ENCODE data around the gene STK24. TPM values are rescaled to one million over a fixed set of nuclear protein-coding genes. Genes with fewer than 3 reads are reported as not detected.

The STK24 gene
- total RNA-seq, 6 donors from 2014 or later: 51.3 to 89.8 (median 78.6) TPM

DNA sequence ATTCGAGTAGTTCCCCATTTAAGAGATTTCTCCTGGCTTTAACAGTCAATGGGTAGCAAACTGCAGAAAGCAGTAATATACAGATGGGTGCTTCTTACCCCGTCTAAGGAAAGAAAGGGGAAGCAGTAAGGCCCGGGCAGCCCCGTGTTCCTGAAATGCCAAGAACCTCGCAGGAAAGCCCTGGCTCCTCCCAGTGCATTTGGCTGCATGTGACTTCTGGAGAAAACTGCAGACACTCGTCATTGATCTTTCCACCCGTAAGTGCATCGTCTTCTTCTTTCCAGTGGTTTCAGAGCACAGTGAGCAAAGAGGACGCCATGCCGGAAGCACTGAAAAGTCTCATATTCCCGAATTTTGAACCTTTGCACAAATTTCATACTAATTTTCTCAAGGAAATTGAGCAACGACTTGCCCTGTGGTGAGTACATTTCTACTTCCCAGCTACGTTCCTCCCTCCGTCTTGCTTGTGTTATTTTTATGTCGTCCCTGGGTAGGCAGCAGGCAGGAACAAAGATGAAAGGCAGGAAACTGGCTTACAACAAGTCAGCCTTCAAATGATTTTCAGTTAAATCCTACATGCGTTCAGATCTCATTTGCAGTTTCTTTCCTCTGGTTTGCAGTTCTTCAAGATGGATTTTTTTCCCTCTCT lies 165.2 kb downstream of the STK24 start:
- peak overlapping the region in 3 of 4 donors; percentile 24 to 41 (median 38) for H3K27ac ChIP-seq
- WGBS, 2 donors: 31 to 50% methylated on average over 14 to 16 of the region's 16 CpGs
- TF ChIP-seq POLR2AphosphoS5 (IDR thresholded peaks at IDR 0.05) (no peak), POLR2A (IDR thresholded peaks at IDR 0.05) (peak in 1 of 4 donors; percentile 60), EP300 (IDR thresholded peaks at IDR 0.05) (no peak)
- H3K4me3 ChIP-seq: peak overlapping the region in 3 of 4 donors; percentile 2 to 36 (median 8)
- no peaks in the 10 kb centered on the region for H3K36me3 ChIP-seq
- peak in 1 of 2 donors; percentile 68 for DNase-seq
- H3K9me3 ChIP-seq: no peaks in the 10 kb centered on the region
- peaks cover 0 to 13% (median 9%) of the 10 kb centered on the region in 4 donors for H3K4me1 ChIP-seq
- no peaks in the 10 kb centered on the region for H3K27me3 ChIP-seq
- peak; percentile 50 to 82 for ATAC-seq (ENCODE audit: low FRiP score in 2 of 2)

DNA sequence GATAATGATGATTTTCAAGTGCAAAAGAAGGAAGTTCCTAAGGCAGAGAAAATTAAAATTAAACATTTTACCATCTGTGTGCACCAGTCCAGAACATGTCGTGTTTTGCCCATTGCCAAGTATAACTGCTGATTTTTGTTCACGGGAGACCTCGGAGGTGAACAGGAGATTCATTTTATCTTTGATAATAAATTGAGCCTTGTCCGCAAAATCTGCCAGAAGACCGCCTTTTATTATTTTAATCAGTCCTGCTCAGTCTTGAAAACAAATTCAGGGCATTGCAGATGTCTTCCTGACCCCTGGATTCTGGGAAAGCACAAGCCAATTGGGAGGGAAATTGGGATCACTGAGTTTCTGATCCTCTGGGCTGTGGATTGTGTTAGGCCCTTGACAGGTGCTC lies 165.9 kb downstream of the STK24 start:
- Histone ChIP-seq H3K27ac (peak overlapping the region in 2 of 4 donors; percentile 24 to 38), H3K4me3 (no peak overlapping the region), H3K27me3 (no peaks in the 10 kb centered on the region), H3K9me3 (no peaks in the 10 kb centered on the region), H3K36me3 (no peaks in the 10 kb centered on the region), H3K4me1 (peaks cover 0 to 13% (median 10%) of the 10 kb centered on the region in 4 donors)
- TF ChIP-seq EP300 (IDR thresholded peaks at IDR 0.05): no peak
- TF ChIP-seq CTCF (IDR thresholded peaks at IDR 0.05): no peak
- no peak for TF ChIP-seq POLR2A (IDR thresholded peaks at IDR 0.05)
- no peak for TF ChIP-seq POLR2AphosphoS5 (IDR thresholded peaks at IDR 0.05)
- WGBS, 2 donors: 91 to 95% methylated on average over 5 of the region's 5 CpGs
- ATAC-seq (ENCODE audit: low FRiP score in 2 of 2) (no peak), DNase-seq (no peak)

DNA sequence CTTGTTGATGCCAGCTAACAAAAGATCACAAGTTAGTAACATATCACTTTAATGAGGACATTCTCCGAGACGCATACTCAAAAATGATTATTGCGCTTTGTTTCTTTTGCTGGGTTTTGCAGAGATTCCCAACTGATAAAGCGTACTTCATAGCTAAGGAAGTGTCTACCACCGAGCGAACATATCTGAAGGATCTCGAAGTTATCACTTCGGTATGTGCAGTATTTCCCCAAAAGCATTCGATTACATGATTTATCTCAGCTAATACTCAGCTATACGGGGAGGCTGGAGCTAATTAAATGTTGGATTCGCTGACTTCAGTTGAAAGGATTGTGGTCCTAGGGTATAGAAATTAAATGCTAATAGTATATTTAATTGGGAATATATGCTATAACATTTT lies 166.3 kb downstream of the STK24 start:
- Histone ChIP-seq H3K27me3 (no peaks in the 10 kb centered on the region), H3K36me3 (no peaks in the 10 kb centered on the region), H3K27ac (no peak overlapping the region), H3K4me1 (peaks cover 0 to 13% (median 9%) of the 10 kb centered on the region in 4 donors), H3K9me3 (no peaks in the 10 kb centered on the region), H3K4me3 (no peak overlapping the region)
- ATAC-seq (ENCODE audit: low FRiP score in 2 of 2): no peak
- no peak for DNase-seq
- TF ChIP-seq POLR2A (IDR thresholded peaks at IDR 0.05) (no peak), EP300 (IDR thresholded peaks at IDR 0.05) (no peak), POLR2AphosphoS5 (IDR thresholded peaks at IDR 0.05) (no peak), CTCF (IDR thresholded peaks at IDR 0.05) (no peak)
- WGBS, 2 donors: 93 to 95% methylated on average over 11 of the region's 11 CpGs

DNA sequence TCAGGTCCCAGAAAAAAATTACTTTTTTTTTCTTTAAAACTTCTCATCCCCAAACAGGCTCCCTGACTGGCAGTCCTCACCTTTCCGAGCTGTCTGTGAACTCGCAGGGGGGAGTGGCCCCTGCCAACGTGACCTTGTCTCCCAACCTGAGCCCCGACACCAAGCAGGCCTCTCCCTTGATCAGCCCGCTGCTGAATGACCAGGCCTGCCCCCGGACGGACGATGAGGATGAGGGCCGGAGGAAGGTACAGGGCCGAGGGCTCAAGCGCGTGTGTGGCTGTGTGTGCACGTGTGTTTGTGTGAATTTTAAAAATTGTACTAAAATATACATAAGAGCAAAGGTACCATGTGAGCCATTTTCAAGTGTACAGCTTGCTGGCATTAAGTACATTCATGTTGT lies 167.6 kb downstream of the STK24 start:
- Histone ChIP-seq H3K4me3 (no peak overlapping the region), H3K27me3 (no peaks in the 10 kb centered on the region), H3K4me1 (peaks cover 0 to 14% (median 6%) of the 10 kb centered on the region in 4 donors), H3K9me3 (no peaks in the 10 kb centered on the region), H3K27ac (no peak overlapping the region), H3K36me3 (peaks cover 0 to under 1% (median 0%) of the 10 kb centered on the region in 4 donors)
- WGBS, 2 donors: 97% methylated on average over 13 of the region's 13 CpGs
- peak in 1 of 2 donors; percentile 65 for DNase-seq
- ATAC-seq (ENCODE audit: low FRiP score in 2 of 2): no peak
- TF ChIP-seq POLR2A (IDR thresholded peaks at IDR 0.05): no peak
- no peak for TF ChIP-seq POLR2AphosphoS5 (IDR thresholded peaks at IDR 0.05)

- DNase-seq (no peak), ATAC-seq (ENCODE audit: low FRiP score in 2 of 2) (no peak)
- 91 to 95% methylated on average over 4 of the region's 4 CpGs for WGBS, 2 donors
These were observed 169.3 kb downstream of the STK24 start for GRCh38 chr13:98407575-98407974.

More at GRCh38 chr13:98407575-98407974, 169.3 kb downstream of the STK24 start:
- Histone ChIP-seq H3K27ac (no peak overlapping the region), H3K4me3 (no peak overlapping the region), H3K27me3 (no peaks in the 10 kb centered on the region), H3K4me1 (peaks cover 0 to 14% (median 6%) of the 10 kb centered on the region in 4 donors), H3K9me3 (no peaks in the 10 kb centered on the region), H3K36me3 (peaks cover 0 to 14% (median 0%) of the 10 kb centered on the region in 4 donors)
- no peak for TF ChIP-seq POLR2A (IDR thresholded peaks at IDR 0.05)
- no peak for TF ChIP-seq CTCF (IDR thresholded peaks at IDR 0.05)

Data from upper lobe of left lung (tissue), 6 donors.